DOHH2 (cell line): ENCODE results near the gene DGCR2.

Experiments used
- H3F3A ChIP-seq: fragments of 200-600 bp; sonication (generic), shearing (Covaris generic); 2 replicates; pipeline ENCODE4 v1.6.0; 2016; ENCODE audit warnings: antibody characterized with exemption, mild to moderate bottlenecking; ENCODE audit not compliant: control insufficient read depth, insufficient read depth
- H3K27ac ChIP-seq: fragments of 200-600 bp; sonication (generic); 2 replicates; pipeline ENCODE4 v1.5.1; 2014; ENCODE audit warnings: low read depth, mild to moderate bottlenecking, low read length, moderate library complexity
- H3K27me3 ChIP-seq: fragments of 200-600 bp; sonication (generic); 2 replicates; pipeline ENCODE4 v1.6.1; 2014; ENCODE audit warnings: mild to moderate bottlenecking, low read length, mixed read lengths; ENCODE audit not compliant: control insufficient read depth
- H3K36me3 ChIP-seq: fragments of 200-600 bp; sonication (generic); 2 replicates; pipeline ENCODE4 v1.6.1; 2014; ENCODE audit warnings: mild to moderate bottlenecking, low read length, moderate library complexity, mixed read lengths; ENCODE audit not compliant: control insufficient read depth
- H3K4me1 ChIP-seq: fragments of 200-600 bp; sonication (generic); 2 replicates; pipeline ENCODE4 v1.6.1; 2014; ENCODE audit warnings: mild to moderate bottlenecking, low read length, mixed read lengths; ENCODE audit not compliant: control insufficient read depth
- H3K4me2 ChIP-seq: fragments of 200-600 bp; sonication (generic); 2 replicates; pipeline ENCODE4 v1.6.0; 2014; ENCODE audit warnings: mild to moderate bottlenecking, low read length, moderate library complexity
- H3K4me3 ChIP-seq: fragments of 200-600 bp; sonication (generic); 2 replicates; pipeline ENCODE4 v1.5.1; 2014; ENCODE audit warnings: mild to moderate bottlenecking, low read length, mixed read lengths
- H3K79me2 ChIP-seq: fragments of 200-600 bp; sonication (generic); 2 replicates; pipeline ENCODE4 v1.6.1; 2014; ENCODE audit warnings: mild to moderate bottlenecking, low read length, mixed read lengths; ENCODE audit not compliant: control insufficient read depth
- H3K9me2 ChIP-seq: fragments of 200-600 bp; sonication (generic); replicated peaks from 2 replicates; pipeline ENCODE4 v1.6.1; 2014; ENCODE audit warnings: mild to moderate bottlenecking, low read length, mixed read lengths; ENCODE audit not compliant: control insufficient read depth
- H3K9me3 ChIP-seq: fragments of 200-600 bp; sonication (generic); 2 replicates; pipeline ENCODE4 v1.6.1; 2014; ENCODE audit warnings: antibody characterized with exemption, low read length, mixed read lengths; ENCODE audit not compliant: control insufficient read depth, insufficient read depth
- H4K20me1 ChIP-seq: fragments of 200-600 bp; sonication (generic); 2 replicates; pipeline ENCODE4 v1.6.0; 2014; ENCODE audit warnings: low read depth, mild to moderate bottlenecking, antibody characterized with exemption, low read length, moderate library complexity; ENCODE audit not compliant: control insufficient read depth, insufficient read depth
- CTCF ChIP-seq: fragments of 200-600 bp; sonication (generic); IDR thresholded peaks from one replicate; pipeline ENCODE4 v1.5.1; 2014; ENCODE audit warnings: antibody characterized with exemption, mild to moderate bottlenecking, low read depth, low read length; ENCODE audit not compliant: poor library complexity, severe bottlenecking
- EZH2phosphoT487 ChIP-seq: fragments of 200-600 bp; sonication (generic); IDR thresholded peaks from 2 replicates; pipeline ENCODE4 v1.6.1; 2017; ENCODE audit warnings: borderline replicate concordance, mild to moderate bottlenecking, antibody characterized with exemption, low read length, moderate library complexity, mixed read lengths

DGCR2 gene

GRCh38 chr22:19022755-19023154 lies 99.5 kb downstream of the DGCR2 start:
- no peaks in the 10 kb centered on the region for H3K79me2 ChIP-seq
- no peak overlapping the region for H3K27ac ChIP-seq
- no peaks in the 10 kb centered on the region for H3K4me1 ChIP-seq
- H3K4me3 ChIP-seq: no peak overlapping the region
- no peaks in the 10 kb centered on the region for H3K36me3 ChIP-seq
- no peaks in the 10 kb centered on the region for H3K9me3 ChIP-seq
- H3K27me3 ChIP-seq: no peaks in the 10 kb centered on the region
- no peaks in the 10 kb centered on the region for H3F3A ChIP-seq
- no peaks in the 10 kb centered on the region for H4K20me1 ChIP-seq
- TF ChIP-seq EZH2phosphoT487: no peak
- H3K9me2 ChIP-seq: no peaks in the 10 kb centered on the region
- H3K4me2 ChIP-seq: no peak overlapping the region

- H4K20me1 ChIP-seq: no peaks in the 10 kb centered on the region
- no peaks in the 10 kb centered on the region for H3K9me3 ChIP-seq
- no peak overlapping the region for H3K4me3 ChIP-seq
- H3K9me2 ChIP-seq: no peaks in the 10 kb centered on the region
- no peaks in the 10 kb centered on the region for H3K4me1 ChIP-seq
- TF ChIP-seq CTCF (no peak), EZH2phosphoT487 (no peak)
- H3K27ac ChIP-seq: no peak overlapping the region
- no peaks in the 10 kb centered on the region for H3K27me3 ChIP-seq
- no peak overlapping the region for H3K4me2 ChIP-seq
- no peaks in the 10 kb centered on the region for H3K79me2 ChIP-seq
- H3F3A ChIP-seq: no peaks in the 10 kb centered on the region
- no peaks in the 10 kb centered on the region for H3K36me3 ChIP-seq
These were observed 102.6 kb downstream of the DGCR2 start for GRCh38 chr22:19019679-19020032.

- TF ChIP-seq CTCF (no peak), EZH2phosphoT487 (no peak)
- no peak overlapping the region for H3K4me3 ChIP-seq
- no peaks in the 10 kb centered on the region for H3K9me3 ChIP-seq
- H3K4me1 ChIP-seq: no peaks in the 10 kb centered on the region
- H3K27me3 ChIP-seq: no peaks in the 10 kb centered on the region
- no peaks in the 10 kb centered on the region for H3F3A ChIP-seq
- H3K27ac ChIP-seq: no peak overlapping the region
- no peaks in the 10 kb centered on the region for H3K36me3 ChIP-seq
- no peaks in the 10 kb centered on the region for H3K79me2 ChIP-seq
- H3K9me2 ChIP-seq: no peaks in the 10 kb centered on the region
- no peaks in the 10 kb centered on the region for H4K20me1 ChIP-seq
- H3K4me2 ChIP-seq: no peak overlapping the region
These were observed 103.1 kb downstream of the DGCR2 start for GRCh38 chr22:19019029-19019678.

- Histone ChIP-seq H3K9me3 (no peaks in the 10 kb centered on the region), H3K4me2 (no peak overlapping the region), H4K20me1 (no peaks in the 10 kb centered on the region), H3K4me3 (no peak overlapping the region), H3K36me3 (no peaks in the 10 kb centered on the region), H3K27me3 (no peaks in the 10 kb centered on the region), H3F3A (no peaks in the 10 kb centered on the region), H3K4me1 (no peaks in the 10 kb centered on the region), H3K9me2 (no peaks in the 10 kb centered on the region), H3K79me2 (no peaks in the 10 kb centered on the region), H3K27ac (no peak overlapping the region)
- TF ChIP-seq EZH2phosphoT487: no peak
- no peak for TF ChIP-seq CTCF
These were observed 104.0 kb downstream of the DGCR2 start for GRCh38 chr22:19018256-19018655.
